Stimulated activated CD8-positive, alpha-beta memory T cell treated with anti-CD3 and anti-CD28 coated beads, Interleukin-15, amount 100 ng/mL, for 1 hour (primary cell): ENCODE measurements around the gene DNAJC4.
A peak's percentile ranks its signal among the peaks of the same experiment; 100 is the strongest.
"Not testable (repeated sequence)": the region's sequence is repeated elsewhere in the genome, so short reads cannot be mapped to it uniquely, and the experiment has no call there.

Experiments used
- DNase-seq: peaks from one replicate; pipeline ENCODE4 v3.0.0-alpha.2; 2020; ENCODE audit warnings: low read depth

DNAJC4 gene

GRCh38 chr11:64245401-64245796 lies 15.1 kb downstream of the DNAJC4 start:
- no peak for DNase-seq

GRCh38 chr11:64245797-64246620 lies 15.7 kb downstream of the DNAJC4 start:
- DNase-seq: peak; percentile 44

GRCh38 chr11:64246621-64246870 lies 16.2 kb downstream of the DNAJC4 start:
- DNase-seq: not testable (repeated sequence)

- DNase-seq: peak; percentile 54
Measured at GRCh38 chr11:64246871-64247728, 16.8 kb downstream of the DNAJC4 start, which contains the start of gene PPP1R14B. Gene PPP1R14B, minus strand, starts transcription at chr11:64246943. Its CDS starts 270 bp downstream, at chr11:64246673.

GRCh38 chr11:64247729-64248531 lies 17.6 kb downstream of the DNAJC4 start:
- DNase-seq: no peak

GRCh38 chr11:64248578-64248977 lies 18.2 kb downstream of the DNAJC4 start:
- no peak for DNase-seq

- DNase-seq: no peak
Measured at GRCh38 chr11:64249038-64249437, 18.7 kb downstream of the DNAJC4 start.

- no peak for DNase-seq
Measured at GRCh38 chr11:64249563-64250414, 19.4 kb downstream of the DNAJC4 start.

GRCh38 chr11:64250415-64251015 lies 20.2 kb downstream of the DNAJC4 start:
- DNase-seq: no peak

GRCh38 chr11:64251016-64251752 lies 20.8 kb downstream of the DNAJC4 start, which contains the start of gene PLCB3:
Gene PLCB3, plus strand, starts transcription at chr11:64251530. Its CDS starts 120 bp downstream, at chr11:64251650.
- DNase-seq: no peak

- no peak for DNase-seq
Measured at GRCh38 chr11:64251753-64252002, 21.3 kb downstream of the DNAJC4 start.

- no peak for DNase-seq
Measured at GRCh38 chr11:64252003-64252872, 21.9 kb downstream of the DNAJC4 start.

- no peak for DNase-seq
Measured at GRCh38 chr11:64253043-64253442, 22.7 kb downstream of the DNAJC4 start.

GRCh38 chr11:64253481-64253880 lies 23.1 kb downstream of the DNAJC4 start:
- DNase-seq: no peak

GRCh38 chr11:64254326-64254725 lies 24.0 kb downstream of the DNAJC4 start:
- DNase-seq: no peak

GRCh38 chr11:64255135-64256128 lies 25.1 kb downstream of the DNAJC4 start:
- no peak for DNase-seq

GRCh38 chr11:64256300-64256699 lies 26.0 kb downstream of the DNAJC4 start:
- DNase-seq: no peak

GRCh38 chr11:64258356-64258755 lies 28.0 kb downstream of the DNAJC4 start:
- DNase-seq: no peak
